CD14-positive monocyte (primary cell): ENCODE data around the gene SORBS1. TPM values are rescaled to one million over a fixed set of nuclear protein-coding genes. Genes with fewer than 3 reads are reported as not detected.

Source experiments
- DNase-seq, 3 donors: peaks; one replicate each; pipeline ENCODE4 v3.0.0-alpha.2; 2011 to 2022
- H2AFZ ChIP-seq: 2 replicates; pipeline ENCODE4 v1.6.0; 2012; ENCODE audit warnings: mild to moderate bottlenecking, low read depth, low read length, inconsistent platforms; ENCODE audit not compliant: insufficient read depth, poor library complexity, severe bottlenecking
- H3K27ac ChIP-seq, 2 donors: 1 replicate in 1 of 2; 2 replicates in 1 of 2; pipeline ENCODE4 v1.5.1; 2012 to 2013; ENCODE audit warnings: low read length in 2 of 2, control low read depth in 1 of 2, inconsistent platforms in 1 of 2, low read depth in 1 of 2, mild to moderate bottlenecking in 1 of 2
- H3K27me3 ChIP-seq, 2 donors: one replicate each; pipeline versions ENCODE4 v1.6.0 to v1.6.1; 2011 to 2013; ENCODE audit warnings: low read length in 2 of 2; ENCODE audit not compliant: control insufficient read depth in 2 of 2, insufficient read depth in 2 of 2
- H3K36me3 ChIP-seq, 2 donors: replicated peaks in 1 of 2; 1 replicate in 1 of 2; 2 replicates in 1 of 2; pipeline versions ENCODE4 v1.5.1 to v1.6.1; 2012 to 2013; ENCODE audit warnings: low read length in 2 of 2, control low read depth in 1 of 2, inconsistent platforms in 1 of 2, mild to moderate bottlenecking in 1 of 2; ENCODE audit not compliant: insufficient read depth in 2 of 2, control insufficient read depth in 1 of 2
- H3K4me1 ChIP-seq, 2 donors: 1 replicate in 1 of 2; 2 replicates in 1 of 2; pipeline versions ENCODE4 v1.5.1 to v1.6.1; 2012 to 2013; ENCODE audit warnings: low read length in 2 of 2, control low read depth in 1 of 2, inconsistent platforms in 1 of 2, mild to moderate bottlenecking in 1 of 2, moderate library complexity in 1 of 2; ENCODE audit not compliant: insufficient read depth in 2 of 2, control insufficient read depth in 1 of 2
- H3K4me2 ChIP-seq: replicated peaks from 2 replicates; pipeline ENCODE3; 2012; ENCODE audit warnings: low read length, moderate library complexity, mild to moderate bottlenecking; ENCODE audit not compliant: poor library complexity, severe bottlenecking; ENCODE audit errors: extremely low read depth
- H3K4me3 ChIP-seq, 3 experiments: fragments of 200-600 bp in 1 of 3; sonication (generic) in 1 of 3; replicated peaks in 1 of 3; 1 replicate in 2 of 3; 2 replicates in 1 of 3; pipeline ENCODE4 v1.5.1; 2011 to 2013; ENCODE audit warnings: low read length in 3 of 3, mild to moderate bottlenecking in 3 of 3, control low read depth in 2 of 3, low read depth in 2 of 3, inconsistent platforms in 1 of 3, moderate library complexity in 1 of 3
- H3K79me2 ChIP-seq: 2 replicates; pipeline ENCODE4 v1.6.0; 2012; ENCODE audit warnings: mild to moderate bottlenecking, control low read depth, inconsistent platforms, low read length, moderate library complexity; ENCODE audit not compliant: insufficient read depth
- H3K9ac ChIP-seq: 2 replicates; pipeline ENCODE4 v1.6.0; 2017; ENCODE audit warnings: low read length, mild to moderate bottlenecking; ENCODE audit not compliant: insufficient read depth, poor library complexity, severe bottlenecking
- H3K9me3 ChIP-seq, 2 donors: replicated peaks in 1 of 2; 1 replicate in 1 of 2; 2 replicates in 1 of 2; pipeline versions ENCODE4 v1.5.1 to v1.6.1; 2012 to 2013; ENCODE audit warnings: low read length in 2 of 2, control low read depth in 1 of 2; ENCODE audit not compliant: control insufficient read depth in 1 of 2, insufficient read depth in 1 of 2
- H4K20me1 ChIP-seq: 2 replicates; pipeline ENCODE4 v1.6.0; 2012; ENCODE audit warnings: mild to moderate bottlenecking, low read length, control low read depth, moderate library complexity; ENCODE audit not compliant: insufficient read depth
- H3K27ac Mint-ChIP-seq, 7 donors: one replicate each; pipeline ENCODE4 v1.8.0; 2020; ENCODE audit warnings: mild to moderate bottlenecking in 7 of 7, mixed read lengths in 7 of 7, moderate library complexity in 6 of 7, inconsistent platforms in 2 of 7
- H3K27me3 Mint-ChIP-seq, 3 donors: one replicate each; pipeline ENCODE4 v1.8.0; 2021 to 2022; ENCODE audit warnings: low read depth in 3 of 3, mild to moderate bottlenecking in 3 of 3, mixed read lengths in 3 of 3, moderate library complexity in 3 of 3, inconsistent platforms in 1 of 3
- H3K36me3 Mint-ChIP-seq, 2 donors: one replicate each; pipeline ENCODE4 v1.8.0; 2020; ENCODE audit warnings: mixed read lengths in 2 of 2, inconsistent platforms in 1 of 2, mild to moderate bottlenecking in 1 of 2
- H3K4me1 Mint-ChIP-seq: one replicate; pipeline ENCODE4 v1.8.0; 2020; ENCODE audit warnings: mild to moderate bottlenecking, mixed read lengths
- H3K4me3 Mint-ChIP-seq, 2 donors: one replicate each; pipeline ENCODE4 v1.8.0; 2020; ENCODE audit warnings: mild to moderate bottlenecking in 2 of 2, mixed read lengths in 2 of 2, moderate library complexity in 1 of 2
- H3K9me3 Mint-ChIP-seq, 7 donors: one replicate each; pipeline ENCODE4 v1.8.0; 2020 to 2022; ENCODE audit warnings: mixed read lengths in 7 of 7, mild to moderate bottlenecking in 6 of 7, moderate library complexity in 6 of 7, inconsistent platforms in 2 of 7
- WGBS: methylation state at CpG from one replicate; pipeline ENCODE4 v1.1.5; 2013; ENCODE audit warnings: missing lambda C conversion rate; ENCODE audit not compliant: insufficient coverage; 5-methylcytosine and 5-hydroxymethylcytosine counted together
- intact Hi-C, 2 donors: fragments of 100-400 bp; cut with micrococcal nuclease; formaldehyde crosslinking; loops; one replicate each; pipeline versions ENCODE4 v1.15.0 to v1.15.1; 2023
- polyA plus RNA-seq, 3 donors: library from polyadenylated mRNA; depleted of rRNA in 1 of 3; unstranded in 2 of 3; stranded (reverse) in 1 of 3; fragments of 300-500 nt in 2 of 3; fragments of >200 nt in 1 of 3; fragmentation: Illumina TruSeq in 2 of 3; gene quantifications; 1 replicate in 2 of 3; 2 replicates in 1 of 3; pipeline ENCODE4 v1.2.3, GENCODE V29; 2012 to 2021
- TF ChIP-seq, protein P1 (sequence below): fragments of 200-600 bp; IDR thresholded peaks from one replicate; pipeline ENCODE4 v1.8.0; 2022; ENCODE audit warnings: antibody characterized with exemption, mild to moderate bottlenecking

Gene SORBS1
- polyA plus RNA-seq, 3 donors: 0.08 to 0.15 TPM; not detected in 1

DNA sequence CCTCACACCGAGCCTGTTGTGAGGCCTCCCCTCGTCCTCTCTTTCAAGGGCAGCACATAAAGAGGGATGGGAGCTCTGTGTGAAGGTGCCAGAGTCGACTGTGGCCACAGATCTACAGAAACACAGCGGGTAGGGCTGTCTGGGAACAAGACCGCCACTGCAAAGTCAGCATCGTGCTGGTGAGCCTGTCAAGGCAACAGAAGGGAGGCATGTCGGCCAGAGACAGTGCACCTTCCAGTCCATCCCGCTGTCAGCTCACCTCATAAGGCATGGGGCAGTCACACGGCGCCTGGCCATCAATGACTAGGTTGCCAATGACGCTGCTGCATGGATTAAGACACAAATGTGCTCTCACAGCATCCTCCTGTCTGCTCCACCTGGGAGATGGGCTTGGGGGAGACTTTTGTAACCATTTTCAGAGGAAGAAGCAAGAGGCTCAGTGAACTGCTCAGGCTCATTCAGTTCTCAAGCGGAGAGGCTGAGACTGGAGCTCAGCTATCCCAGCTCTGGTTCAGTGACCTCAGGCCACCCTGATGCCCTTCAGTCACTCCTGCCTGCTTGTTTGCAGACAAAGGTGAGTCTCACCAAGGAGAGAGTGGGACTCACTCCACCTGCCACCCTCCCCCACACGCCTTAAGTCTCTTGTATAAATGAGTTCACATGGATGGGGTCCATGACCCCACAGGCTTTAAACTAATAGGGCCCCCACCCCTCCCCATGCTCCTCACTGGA, 125.5 kb downstream of the SORBS1 start:
- TF ChIP-seq, protein P1, sequence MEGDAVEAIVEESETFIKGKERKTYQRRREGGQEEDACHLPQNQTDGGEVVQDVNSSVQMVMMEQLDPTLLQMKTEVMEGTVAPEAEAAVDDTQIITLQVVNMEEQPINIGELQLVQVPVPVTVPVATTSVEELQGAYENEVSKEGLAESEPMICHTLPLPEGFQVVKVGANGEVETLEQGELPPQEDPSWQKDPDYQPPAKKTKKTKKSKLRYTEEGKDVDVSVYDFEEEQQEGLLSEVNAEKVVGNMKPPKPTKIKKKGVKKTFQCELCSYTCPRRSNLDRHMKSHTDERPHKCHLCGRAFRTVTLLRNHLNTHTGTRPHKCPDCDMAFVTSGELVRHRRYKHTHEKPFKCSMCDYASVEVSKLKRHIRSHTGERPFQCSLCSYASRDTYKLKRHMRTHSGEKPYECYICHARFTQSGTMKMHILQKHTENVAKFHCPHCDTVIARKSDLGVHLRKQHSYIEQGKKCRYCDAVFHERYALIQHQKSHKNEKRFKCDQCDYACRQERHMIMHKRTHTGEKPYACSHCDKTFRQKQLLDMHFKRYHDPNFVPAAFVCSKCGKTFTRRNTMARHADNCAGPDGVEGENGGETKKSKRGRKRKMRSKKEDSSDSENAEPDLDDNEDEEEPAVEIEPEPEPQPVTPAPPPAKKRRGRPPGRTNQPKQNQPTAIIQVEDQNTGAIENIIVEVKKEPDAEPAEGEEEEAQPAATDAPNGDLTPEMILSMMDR: no peak
- H2AFZ ChIP-seq: no peak overlapping the region
- no peaks in the 10 kb centered on the region for H3K27me3 ChIP-seq
- H3K9me3 Mint-ChIP-seq: no peaks in the 10 kb centered on the region
- H3K27ac Mint-ChIP-seq: no peak overlapping the region
- peaks cover 2 to 4% (median 2%) of the 10 kb centered on the region in 3 donors for H3K27me3 Mint-ChIP-seq
- no peaks in the 10 kb centered on the region for H3K9me3 ChIP-seq
- no peaks in the 10 kb centered on the region for H3K4me1 Mint-ChIP-seq
- 95% methylated on average over 8 of the region's 13 CpGs for WGBS
- H3K4me3 ChIP-seq: no peak overlapping the region
- no peaks in the 10 kb centered on the region for H3K36me3 Mint-ChIP-seq
- intact Hi-C loops: no loop called here
- H4K20me1 ChIP-seq: no peaks in the 10 kb centered on the region
- H3K36me3 ChIP-seq: no peaks in the 10 kb centered on the region
- no peak overlapping the region for H3K9ac ChIP-seq
- no peak for DNase-seq
- no peaks in the 10 kb centered on the region for H3K4me1 ChIP-seq
- no peaks in the 10 kb centered on the region for H3K79me2 ChIP-seq
- no peak overlapping the region for H3K27ac ChIP-seq
- H3K4me2 ChIP-seq: no peak overlapping the region
- H3K4me3 Mint-ChIP-seq: no peak overlapping the region

DNA sequence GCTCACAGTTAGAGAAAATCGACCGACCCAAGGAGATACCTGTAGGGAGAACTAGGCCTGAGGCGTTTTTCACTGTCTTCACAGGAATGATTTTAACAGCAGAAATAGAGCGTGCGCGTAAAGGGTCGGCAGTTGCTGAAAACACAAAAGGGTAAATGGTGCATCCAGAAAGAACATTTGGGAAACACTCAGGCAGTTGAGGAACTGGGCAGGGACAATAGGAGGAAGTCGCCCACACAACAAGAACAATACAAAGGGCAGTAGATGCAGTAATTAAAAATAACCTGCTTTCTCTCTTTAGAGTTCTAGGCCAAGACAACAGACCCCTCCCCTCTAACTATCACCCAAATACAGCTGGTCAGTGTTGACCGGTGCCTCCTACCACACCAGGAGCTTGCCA, 126.6 kb downstream of the SORBS1 start:
- Histone ChIP-seq H3K36me3 (no peaks in the 10 kb centered on the region), H3K4me3 (no peak overlapping the region), H2AFZ (no peak overlapping the region), H3K27me3 (no peaks in the 10 kb centered on the region), H3K4me2 (no peak overlapping the region), H3K4me1 (no peaks in the 10 kb centered on the region), H4K20me1 (no peaks in the 10 kb centered on the region), H3K9ac (no peak overlapping the region), H3K9me3 (no peaks in the 10 kb centered on the region), H3K79me2 (no peaks in the 10 kb centered on the region), H3K27ac (no peak overlapping the region)
- 97% methylated on average over 7 of the region's 9 CpGs for whole genome bisulfite sequencing
- TF ChIP-seq, protein P1: no peak
- H3K27ac Mint-ChIP-seq: no peak overlapping the region
- H3K36me3 Mint-ChIP-seq: no peaks in the 10 kb centered on the region
- intact Hi-C loops: loop anchor here in 1 of 2 donors (5.0 kb wide), 1 partner anchor 168 kb away; no protein-coding TSS in a partner anchor
- H3K9me3 Mint-ChIP-seq: no peaks in the 10 kb centered on the region
- H3K4me3 Mint-ChIP-seq: no peak overlapping the region
- H3K27me3 Mint-ChIP-seq: peaks cover 0 to 5% (median 2%) of the 10 kb centered on the region in 3 donors
- no peak for DNase-seq
- no peaks in the 10 kb centered on the region for H3K4me1 Mint-ChIP-seq
